Gastrocnemius medialis (tissue), 4 donors: ENCODE measurements around the gene KRTCAP2.

ENCODE experiments used
- CTCF ChIP-seq, 5 experiments: fragments of 450-650 bp in 3 of 5; fragments of 200-600 bp in 2 of 5; sonication (generic) in 2 of 5; IDR thresholded peaks in 4 of 5; conservative IDR thresholded peaks in 1 of 5; 1 replicate in 4 of 5; 2 replicates in 1 of 5; pipeline ENCODE4 v1.5.1; 2016 to 2019; ENCODE audit warnings: antibody characterized with exemption in 5 of 5, mild to moderate bottlenecking in 3 of 5, moderate library complexity in 3 of 5
- POLR2A ChIP-seq, 2 donors: fragments of 450-650 bp; IDR thresholded peaks; one replicate each; pipeline ENCODE4 v1.6.1; 2017; ENCODE audit warnings: antibody characterized with exemption in 2 of 2, mild to moderate bottlenecking in 2 of 2, moderate library complexity in 2 of 2

GRCh38 chr1:155135415-155136028 is 37.6 kb downstream of the KRTCAP2 start, which contains the start of gene SLC50A1:
- TF ChIP-seq CTCF (IDR thresholded peaks at IDR 0.05 in 4 of 5, conservative IDR thresholded peaks at IDR 0.05 in 1 of 5) (peak; percentile 43 to 64 (median 59)), POLR2A (IDR thresholded peaks at IDR 0.05) (peak; percentile 90 to 92)
